ENCODE results near the gene SLC1A7. TPM values are rescaled to one million over a fixed set of nuclear protein-coding genes. Genes with fewer than 3 reads are reported as not detected.

SLC1A7 gene
- polyA plus RNA-seq, 1 donor (not counting 4 experiments of a cell fraction or from before 2014, with no cell fraction given), result not detected

GRCh38 chr1:53084589-53084971 is 57.9 kb downstream of the SLC1A7 start:
- Histone ChIP-seq H3K9ac (ENCODE audit: control insufficient read depth, extremely low read depth, insufficient read depth, low read length) (no peak overlapping the region), H3K79me2 (ENCODE audit: control insufficient read depth, insufficient read depth, low read length) (no peaks in the 10 kb centered on the region), H3K4me3 (ENCODE audit: control insufficient read depth in 2 of 3, extremely low read depth in 1 of 3, insufficient read depth in 2 of 3, low read depth in 1 of 3, low read length in 3 of 3) (no peak overlapping the region), H3K36me3 (ENCODE audit: control insufficient read depth in 2 of 2, extremely low read depth in 1 of 2, insufficient read depth in 2 of 2, low read length in 2 of 2) (no peaks in the 10 kb centered on the region), H3K4me1 (ENCODE audit: control insufficient read depth, extremely low read depth, insufficient read depth, low read length) (no peaks in the 10 kb centered on the region), H3K27ac (ENCODE audit: control insufficient read depth, insufficient read depth, low read length) (no peak overlapping the region), H3K27me3 (ENCODE audit: control insufficient read depth, extremely low read depth, insufficient read depth, low read length) (no peaks in the 10 kb centered on the region), H3K9me1 (ENCODE audit: control insufficient read depth, extremely low read depth, insufficient read depth, low read length) (no peaks in the 10 kb centered on the region), H3K4me2 (ENCODE audit: control insufficient read depth, extremely low read depth, insufficient read depth, low read depth, low read length) (no peak overlapping the region), H2AFZ (ENCODE audit: control insufficient read depth, low read length) (no peak overlapping the region), H3K9me3 (ENCODE audit: control insufficient read depth, low read depth, low read length) (no peaks in the 10 kb centered on the region), H4K20me1 (ENCODE audit: control insufficient read depth, extremely low read depth, insufficient read depth, low read length) (no peaks in the 10 kb centered on the region)
- TF ChIP-seq EZH2 (IDR thresholded peaks at IDR 0.05; ENCODE audit: low read length) (no peak), CTCF (optimal IDR thresholded peaks at IDR 0.05 in 1 of 3, IDR thresholded peaks at IDR 0.05 in 1 of 3, conservative IDR thresholded peaks at IDR 0.05 in 1 of 3; ENCODE audit: extremely low read depth in 1 of 3, insufficient read depth in 2 of 3, low read length in 3 of 3) (no peak)
- FAIRE-seq (no peak), DNase-seq (ENCODE audit: low read depth, low spot score) (no peak)
- dilution Hi-C loops (cut with MboI; ENCODE audit: extremely low pct_ligation_motif_present, low sequenced_read_pairs), result no loop called here

- dilution Hi-C loops (cut with MboI; ENCODE audit: extremely low pct_ligation_motif_present, low sequenced_read_pairs), result no loop called here
- Histone ChIP-seq H4K20me1 (ENCODE audit: control insufficient read depth, extremely low read depth, insufficient read depth, low read length) (no peaks in the 10 kb centered on the region), H3K9me1 (ENCODE audit: control insufficient read depth, extremely low read depth, insufficient read depth, low read length) (no peaks in the 10 kb centered on the region), H3K27ac (ENCODE audit: control insufficient read depth, insufficient read depth, low read length) (no peak overlapping the region), H3K27me3 (ENCODE audit: control insufficient read depth, extremely low read depth, insufficient read depth, low read length) (no peaks in the 10 kb centered on the region), H3K4me1 (ENCODE audit: control insufficient read depth, extremely low read depth, insufficient read depth, low read length) (no peaks in the 10 kb centered on the region), H3K9me3 (ENCODE audit: control insufficient read depth, low read depth, low read length) (no peaks in the 10 kb centered on the region), H3K36me3 (ENCODE audit: control insufficient read depth in 2 of 2, extremely low read depth in 1 of 2, insufficient read depth in 2 of 2, low read length in 2 of 2) (no peaks in the 10 kb centered on the region), H3K4me3 (ENCODE audit: control insufficient read depth in 2 of 3, extremely low read depth in 1 of 3, insufficient read depth in 2 of 3, low read depth in 1 of 3, low read length in 3 of 3) (no peak overlapping the region), H3K4me2 (ENCODE audit: control insufficient read depth, extremely low read depth, insufficient read depth, low read depth, low read length) (no peak overlapping the region), H3K9ac (ENCODE audit: control insufficient read depth, extremely low read depth, insufficient read depth, low read length) (no peak overlapping the region), H3K79me2 (ENCODE audit: control insufficient read depth, insufficient read depth, low read length) (no peaks in the 10 kb centered on the region), H2AFZ (ENCODE audit: control insufficient read depth, low read length) (no peak overlapping the region)
- TF ChIP-seq CTCF (optimal IDR thresholded peaks at IDR 0.05 in 1 of 3, IDR thresholded peaks at IDR 0.05 in 1 of 3, conservative IDR thresholded peaks at IDR 0.05 in 1 of 3; ENCODE audit: extremely low read depth in 1 of 3, insufficient read depth in 2 of 3, low read length in 3 of 3), result no peak
- TF ChIP-seq EZH2 (IDR thresholded peaks at IDR 0.05; ENCODE audit: low read length), result no peak
- FAIRE-seq, result no peak
- DNase-seq (ENCODE audit: low read depth, low spot score), result no peak
Observed at GRCh38 chr1:53083636-53084588, 58.5 kb downstream of the SLC1A7 start.

All from keratinocyte (primary cell).